Pons (tissue), 1 donor: ENCODE data around the gene HPSE.

Experiments
- DNase-seq: peaks from one replicate; pipeline ENCODE4 v3.0.0-alpha.2; 2016; ENCODE audit warnings: low spot score

The HPSE gene

GRCh38 chr4:83247415-83248357 lies 87.0 kb downstream of the HPSE start:
- DNase-seq = no peak
